NOMO-1 treated with DMSO at 0.1 percent for 48 hours (cell line): ENCODE measurements around the gene ZNF385B.
"Not testable (repeated sequence)": the region's sequence is repeated elsewhere in the genome, so short reads cannot be mapped to it uniquely, and the experiment has no call there.

Source experiments
- DNase-seq: peaks from one replicate; lab custom pipeline; 2025; ENCODE audit not compliant: unreplicated experiment; lab: John Stamatoyannopoulos, UW

Gene ZNF385B

DNA sequence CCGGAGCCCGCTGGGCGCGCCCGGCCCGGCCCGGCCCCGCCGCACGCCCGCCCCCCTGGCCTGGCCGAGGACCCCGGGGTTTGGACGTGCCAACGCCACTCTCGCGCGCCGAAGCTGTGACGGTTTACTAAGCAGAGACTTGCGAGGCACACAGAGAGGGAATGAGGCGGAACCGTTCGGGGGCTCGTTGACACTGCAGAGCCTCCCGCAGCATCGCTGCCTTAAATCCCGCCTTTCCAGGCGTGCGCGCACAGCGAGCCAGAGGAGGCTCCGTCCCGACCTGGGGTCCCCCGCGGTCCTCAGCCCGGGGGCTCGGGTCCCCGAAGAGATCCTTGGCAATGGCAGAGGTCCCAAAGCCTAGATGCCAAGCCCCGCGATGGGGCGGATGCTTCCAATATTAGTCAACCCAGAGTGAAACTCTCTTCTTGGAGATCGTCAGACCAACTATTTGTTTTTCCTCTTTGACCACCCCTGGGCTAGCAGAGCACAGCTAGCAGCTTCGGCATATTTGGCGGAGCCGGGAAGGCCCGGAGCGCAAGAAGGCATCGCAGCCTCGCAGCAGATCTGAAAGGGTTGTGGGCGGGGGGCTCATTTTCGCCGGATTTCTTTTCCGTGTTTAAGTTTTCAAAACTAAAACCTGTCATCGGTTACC, at the start of gene ZNF385B:
Gene ZNF385B, minus strand, starts transcription at position 197 of the 652 bp plus-strand sequence.
- DNase-seq, result no peak

DNA sequence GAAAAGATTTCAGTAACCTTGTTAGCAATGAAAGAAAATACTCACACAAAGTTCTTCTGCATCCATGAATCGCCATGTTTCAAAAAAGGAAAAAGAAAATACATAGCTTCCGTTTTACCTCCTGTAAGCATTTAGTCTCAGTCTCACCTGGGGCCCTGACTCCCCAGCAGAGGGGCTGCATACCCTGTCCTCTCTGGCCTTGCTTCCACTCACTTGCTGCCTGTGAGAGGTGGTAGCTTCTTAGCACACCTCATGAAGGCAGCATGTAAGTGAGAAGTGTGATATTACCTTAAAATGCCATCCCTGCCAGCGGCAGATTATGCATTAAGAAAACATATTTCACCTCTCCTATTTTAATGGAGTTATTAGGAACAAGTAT, 49.3 kb upstream of the ZNF385B start:
- no peak for DNase-seq

DNA sequence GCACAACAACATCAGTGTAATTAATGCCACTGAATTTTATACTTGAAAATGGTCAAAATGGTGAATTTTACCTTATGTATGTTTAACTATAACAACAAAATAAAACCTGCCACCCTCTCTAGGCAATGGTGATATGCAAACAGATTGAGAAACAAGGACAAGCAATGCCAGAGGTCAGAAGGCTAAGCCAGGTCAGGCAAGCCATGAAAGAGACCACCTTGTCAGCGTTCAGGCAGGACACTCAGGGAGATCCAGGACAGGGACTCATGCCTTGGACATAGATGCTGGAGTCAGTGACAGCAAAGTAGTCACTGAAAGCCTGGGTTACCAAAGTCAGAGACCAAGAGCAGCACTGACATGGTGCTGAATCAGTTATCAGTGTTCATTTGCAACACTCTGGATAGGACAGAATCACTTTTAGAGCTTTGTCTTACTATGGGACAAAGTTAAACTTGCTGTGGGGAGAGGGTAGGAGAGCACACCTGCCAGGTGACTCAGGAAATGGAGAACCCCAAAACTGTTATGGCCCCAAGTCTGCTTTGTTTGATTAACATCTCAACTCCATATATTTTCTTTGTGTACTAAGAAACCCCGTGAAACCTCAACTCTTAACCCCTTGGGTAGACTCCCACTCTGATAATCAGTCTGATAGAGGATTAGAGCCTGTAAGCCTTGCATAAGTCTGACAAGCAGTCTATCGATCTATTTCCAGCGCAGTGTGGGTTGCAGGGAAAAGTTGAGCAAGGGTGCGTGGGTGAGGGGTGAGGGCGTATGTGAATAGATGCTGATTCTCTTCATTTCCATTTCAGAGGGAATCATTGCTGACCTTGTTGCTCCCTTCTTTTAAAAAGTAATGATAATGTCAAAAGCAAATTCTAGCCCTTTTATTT, 48.7 kb upstream of the ZNF385B start:
- no peak for DNase-seq

DNA sequence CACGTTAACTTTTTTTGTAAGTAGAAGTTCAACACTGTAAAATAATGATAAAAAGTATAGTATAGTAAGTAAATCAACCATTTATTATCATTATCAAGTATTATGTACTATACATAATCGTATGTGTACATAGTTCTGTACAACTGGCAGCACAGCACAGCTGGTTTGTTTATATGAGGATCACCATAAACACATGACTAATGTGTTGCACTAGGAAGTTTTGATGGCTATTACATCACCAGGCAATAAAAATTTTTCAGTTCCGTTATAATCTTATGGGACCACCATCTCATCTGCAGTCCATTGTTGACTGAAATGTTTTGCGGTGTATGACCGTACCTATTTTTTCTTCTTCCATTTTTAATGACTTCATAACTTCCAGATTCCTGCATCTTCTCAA, 39.2 kb upstream of the ZNF385B start:
- DNase-seq, result no peak

DNA sequence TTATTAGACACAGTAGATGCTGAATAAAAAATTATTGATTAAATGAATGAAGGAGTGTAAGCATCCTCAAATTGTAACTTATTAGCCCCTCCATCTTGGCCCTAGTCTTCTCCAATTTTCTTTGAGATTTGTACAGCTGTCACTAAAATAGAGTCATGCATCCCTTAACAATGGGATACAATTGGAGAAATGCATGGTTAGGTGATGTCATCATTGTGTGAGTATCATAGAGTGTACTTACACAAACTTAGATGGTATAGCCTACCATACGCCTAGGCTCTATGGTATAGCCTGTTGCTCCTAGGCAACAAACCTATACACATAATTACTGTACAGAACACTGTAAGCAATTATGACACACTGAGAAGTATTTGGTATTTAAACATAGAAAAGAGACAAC, 38.3 kb upstream of the ZNF385B start:
- no peak for DNase-seq

DNA sequence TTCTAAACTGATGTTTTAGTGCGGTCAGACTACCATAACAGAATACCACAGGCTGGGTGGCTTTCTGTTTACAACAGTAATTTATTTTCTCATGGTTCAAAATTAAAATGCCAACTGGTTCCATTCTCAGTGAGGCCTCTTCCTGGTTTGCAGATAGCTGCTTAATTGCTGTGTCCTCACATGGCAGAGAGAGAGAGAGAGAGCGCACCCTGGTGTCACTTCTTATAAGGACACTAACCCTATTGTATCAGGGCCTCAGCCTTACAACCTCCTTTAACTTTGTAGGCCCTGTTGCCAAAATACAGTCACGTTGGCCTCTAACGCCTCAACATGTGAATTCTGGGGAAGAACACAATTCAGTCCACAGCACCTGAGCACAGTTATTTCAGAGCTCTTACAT, 37.5 kb upstream of the ZNF385B start:
- DNase-seq, result peak; percentile 20

DNA sequence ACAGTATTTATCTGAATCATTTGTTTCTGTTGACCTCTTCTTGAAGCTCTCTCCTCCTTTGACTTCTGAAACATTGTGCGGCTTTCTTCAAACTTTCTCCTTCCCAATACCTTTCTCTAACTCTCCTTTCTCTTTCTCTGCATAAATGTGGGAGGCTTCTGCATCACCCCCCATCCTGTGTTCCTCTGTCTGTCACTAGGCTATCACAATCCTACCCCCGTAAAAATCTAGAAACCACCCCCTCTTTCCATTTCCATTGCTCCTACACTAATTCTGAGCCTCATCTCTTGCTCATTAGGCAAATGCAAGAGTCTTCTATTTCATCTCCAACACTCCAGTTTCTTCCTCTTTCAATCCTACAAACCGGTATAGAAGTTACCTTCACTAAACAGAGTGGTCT, 32.2 kb upstream of the ZNF385B start:
- no peak for DNase-seq

DNA sequence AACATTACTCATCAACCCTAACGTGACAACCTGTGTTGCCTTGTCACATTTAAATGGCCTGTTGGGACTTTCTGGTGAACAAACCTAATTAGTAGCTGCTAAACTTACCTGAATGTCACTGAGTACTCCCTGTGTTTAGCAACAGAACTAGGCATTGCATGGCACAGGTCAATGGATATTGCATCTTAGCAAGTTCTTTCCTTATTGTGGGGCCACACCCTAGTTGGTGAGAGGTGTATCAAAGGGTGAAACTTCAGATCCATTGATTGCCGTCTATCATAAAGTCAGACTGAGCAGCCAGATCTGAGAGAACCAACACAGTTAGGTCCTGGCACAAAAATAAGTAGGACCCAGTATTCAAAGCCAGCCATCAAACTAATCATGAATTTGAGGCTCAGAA, 29.8 kb upstream of the ZNF385B start:
- no peak for DNase-seq

DNA sequence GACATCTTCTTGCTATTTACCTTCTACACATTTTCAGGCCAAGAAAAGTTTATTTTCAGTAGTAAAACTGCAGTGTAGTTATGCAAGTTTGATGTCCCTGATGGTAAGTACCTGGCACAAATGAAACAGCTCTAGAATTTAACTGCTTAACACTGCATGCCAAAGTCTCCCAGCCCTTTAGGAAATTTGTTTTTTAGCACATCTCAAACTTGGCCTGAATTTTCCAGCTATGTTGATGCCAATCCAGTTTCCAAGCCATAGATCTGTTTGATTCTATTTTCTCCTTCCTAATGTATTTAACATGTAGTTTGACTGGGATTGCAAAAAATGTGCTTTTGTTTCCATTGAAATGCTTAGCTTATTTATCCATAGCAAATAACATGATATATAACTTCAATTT, 29.3 kb upstream of the ZNF385B start:
- DNase-seq, result no peak

DNA sequence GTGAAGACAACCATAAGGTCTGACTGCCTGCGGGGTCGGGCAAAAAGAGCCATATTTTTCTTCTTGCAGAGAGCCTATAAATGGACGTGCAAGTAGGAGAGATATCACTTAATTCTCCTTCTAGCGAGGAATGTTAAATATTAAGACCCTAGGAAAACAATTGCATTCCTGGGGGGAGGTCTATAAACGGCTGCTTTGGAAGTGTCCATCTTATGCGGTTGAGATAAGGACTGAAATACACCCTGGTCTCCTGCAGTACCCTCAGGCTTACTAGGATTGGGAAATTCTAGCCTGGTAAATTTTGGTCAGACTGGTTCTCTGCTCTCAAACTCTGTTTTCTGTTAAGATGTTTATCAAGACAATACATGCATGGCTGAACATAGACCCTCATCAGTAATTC, 27.2 kb upstream of the ZNF385B start:
- DNase-seq, result not testable (repeated sequence)

DNA sequence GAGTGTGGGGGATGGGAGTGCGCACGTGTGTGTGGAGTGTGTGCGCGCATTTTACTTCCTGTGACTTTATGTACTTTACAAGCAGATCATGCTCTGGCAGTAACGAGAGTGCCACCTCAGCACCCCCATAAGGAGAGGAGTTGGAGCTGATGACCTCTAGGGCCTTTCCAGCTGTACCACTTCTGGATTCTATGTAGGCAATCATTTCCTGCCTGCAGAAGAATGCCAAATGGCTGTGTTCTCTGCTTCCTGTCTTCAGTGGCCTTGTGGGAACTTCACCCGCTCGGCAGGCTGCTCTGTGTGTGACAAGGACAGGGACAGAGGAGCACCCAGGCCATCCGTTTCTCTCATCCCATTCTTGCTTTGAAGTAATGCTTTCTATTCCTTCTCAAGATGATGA, 22.8 kb upstream of the ZNF385B start:
- no peak for DNase-seq

DNA sequence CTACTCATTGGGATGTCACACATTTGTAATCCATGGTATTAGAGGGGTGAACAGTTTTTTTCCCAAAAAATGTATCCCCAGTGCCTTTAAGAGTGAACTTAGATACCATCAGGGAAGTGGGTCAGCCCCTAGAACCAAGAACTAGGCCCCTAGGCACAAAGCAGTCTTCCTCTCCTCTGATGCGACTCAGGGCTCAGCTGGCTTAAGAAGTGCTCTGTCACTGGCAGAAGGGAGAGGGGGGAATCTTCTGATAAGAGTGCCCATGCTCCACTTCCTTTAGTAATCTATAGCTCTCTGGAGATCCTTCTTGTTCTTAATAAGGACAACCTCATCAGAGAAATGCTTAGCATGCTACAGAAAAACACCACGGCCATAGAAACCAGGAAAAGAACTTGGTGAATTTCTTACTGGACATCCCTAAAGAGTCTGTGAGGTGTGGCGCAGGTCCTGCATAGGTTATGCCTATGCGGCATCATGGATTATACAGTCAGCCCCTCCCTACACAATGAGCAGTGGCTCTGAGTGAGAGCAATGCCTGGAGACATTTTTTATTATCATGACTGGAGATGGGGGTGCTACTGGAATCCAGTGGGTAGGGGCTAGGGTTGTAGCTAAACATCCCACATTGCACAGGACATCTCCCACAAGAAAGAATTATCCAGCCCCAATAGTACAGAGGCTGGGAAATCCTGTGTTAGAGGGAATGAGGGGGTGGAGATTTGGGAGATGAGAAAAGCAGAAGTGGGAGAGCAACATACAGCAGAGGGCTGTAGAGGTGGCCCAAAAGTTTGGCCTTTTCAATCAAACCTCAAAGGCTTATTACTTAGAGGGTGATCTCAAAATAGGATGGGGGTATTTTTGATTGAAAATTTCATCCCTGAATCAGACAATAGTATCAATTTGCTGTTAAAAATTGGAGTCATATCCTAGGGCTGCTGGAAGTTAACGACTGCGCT, 21.7 kb upstream of the ZNF385B start:
- no peak for DNase-seq

DNA sequence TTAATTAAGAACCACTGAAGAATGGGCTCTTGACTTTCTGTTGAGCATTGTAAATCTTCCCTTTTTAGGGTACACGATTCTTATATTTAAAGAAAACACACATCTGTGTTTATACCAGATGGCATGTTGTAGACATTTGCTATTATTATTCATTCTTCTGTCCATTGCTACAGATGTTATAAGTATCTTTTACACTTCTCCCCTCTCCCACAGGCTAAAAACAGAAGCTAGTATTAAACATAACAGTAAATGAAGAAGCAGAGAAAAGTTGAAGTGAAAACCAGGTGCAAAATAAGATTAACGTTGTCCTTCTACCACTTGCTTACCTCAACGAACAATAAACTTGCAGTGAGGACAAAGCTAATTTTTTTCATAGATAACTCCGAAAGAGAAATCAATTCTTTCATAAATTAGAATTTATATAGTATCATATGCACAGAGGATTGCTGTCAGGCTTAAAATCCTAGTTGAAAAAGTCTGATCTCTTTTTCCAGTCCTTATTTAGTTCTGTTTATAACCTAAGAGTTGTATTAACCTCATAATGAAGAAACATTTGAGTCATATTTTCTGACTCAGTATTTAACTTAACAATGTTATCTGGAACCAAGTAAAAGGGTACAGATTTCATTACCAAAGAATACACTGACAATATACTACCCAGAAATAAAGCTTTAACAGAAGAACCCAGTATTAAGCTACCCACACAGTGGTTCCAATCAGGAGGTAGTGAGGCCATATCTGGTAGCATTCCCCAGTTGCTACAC, 16.4 kb upstream of the ZNF385B start:
- DNase-seq, result no peak

DNA sequence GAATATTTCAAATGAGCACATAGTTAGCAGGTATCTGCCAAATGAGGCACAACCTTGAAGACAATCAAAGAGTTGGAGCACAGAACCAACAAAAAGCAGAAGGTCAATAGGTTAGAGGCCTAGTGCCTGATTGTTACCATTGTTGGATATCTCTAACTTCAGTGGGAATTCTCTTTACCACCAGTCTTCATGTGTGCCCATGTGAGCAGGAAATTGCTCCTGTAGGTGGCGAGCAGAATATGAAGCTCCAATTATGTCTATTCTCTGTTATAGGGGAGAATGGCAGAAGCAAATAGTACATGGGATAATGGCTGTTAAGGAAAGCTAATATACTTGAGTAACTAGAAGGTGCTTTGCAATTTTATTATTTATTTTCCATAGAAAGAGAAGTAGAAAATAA, 14.9 kb upstream of the ZNF385B start:
- DNase-seq, result no peak

DNA sequence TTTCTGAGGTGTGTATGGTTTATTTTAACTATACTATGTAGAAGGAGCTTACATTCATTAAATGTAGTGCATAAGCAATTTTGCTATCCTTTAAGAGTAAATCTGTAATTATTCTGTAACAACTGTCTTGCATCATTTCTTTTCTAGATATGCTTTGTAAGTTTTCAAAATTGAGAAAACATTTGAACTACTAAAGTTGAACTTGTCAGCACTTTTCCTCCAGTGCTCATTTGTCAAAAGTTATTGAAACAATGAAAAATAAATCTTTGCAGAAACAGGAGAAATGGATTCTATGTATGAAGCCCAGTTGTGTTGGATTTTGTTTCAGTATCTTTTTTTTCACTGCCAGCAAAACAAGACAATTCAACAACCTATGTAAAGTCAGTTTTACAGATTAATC, 14.5 kb upstream of the ZNF385B start:
- DNase-seq, result no peak

DNA sequence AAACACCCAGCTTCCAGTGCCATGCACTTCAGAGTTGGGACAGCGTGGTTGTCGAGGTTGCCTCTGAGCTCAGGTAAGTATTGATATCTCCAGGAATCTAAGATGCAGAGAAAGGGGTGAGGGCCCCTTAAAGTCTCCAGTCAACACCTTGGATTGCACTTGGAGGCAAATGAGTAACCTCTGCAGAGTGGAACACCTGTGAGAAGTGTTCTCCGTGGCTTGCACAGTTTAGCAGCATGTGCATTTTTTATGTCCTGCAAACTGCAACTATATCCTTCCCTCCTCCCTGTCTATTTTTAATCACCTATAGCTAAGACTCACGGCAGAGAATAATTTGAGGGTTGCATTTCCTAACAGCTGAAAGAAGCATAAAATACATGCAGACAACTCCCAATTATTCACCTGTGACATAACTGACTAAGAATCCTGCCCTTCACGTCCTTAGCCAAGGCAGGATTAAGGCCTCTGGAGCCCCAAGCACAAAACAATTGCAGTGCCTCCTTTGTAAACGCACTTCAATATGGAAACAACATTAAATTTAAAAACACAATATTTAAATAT, 1.6 kb upstream of the ZNF385B start:
- DNase-seq, result no peak

DNA sequence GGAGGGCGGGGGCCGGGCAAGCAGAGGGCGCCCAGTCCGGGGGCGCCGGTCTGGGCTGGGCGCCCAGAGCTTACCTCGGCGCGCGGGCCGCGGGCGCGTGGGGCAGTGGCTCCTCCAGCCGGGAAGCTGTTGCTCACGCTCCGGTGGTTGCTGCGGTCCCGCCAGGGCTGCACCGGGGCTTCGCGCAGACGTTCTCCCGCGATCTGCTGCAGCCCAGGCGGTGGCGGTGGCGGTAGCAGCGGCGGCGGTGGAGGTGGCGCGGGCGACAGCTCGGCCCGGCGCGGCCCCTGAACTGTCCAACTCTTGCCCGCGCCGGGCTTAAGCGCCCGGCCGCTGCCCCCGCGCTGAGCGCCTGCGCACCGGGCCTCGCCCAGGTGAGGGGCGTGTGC, 391 bp downstream of the ZNF385B start:
- DNase-seq, result no peak

DNA sequence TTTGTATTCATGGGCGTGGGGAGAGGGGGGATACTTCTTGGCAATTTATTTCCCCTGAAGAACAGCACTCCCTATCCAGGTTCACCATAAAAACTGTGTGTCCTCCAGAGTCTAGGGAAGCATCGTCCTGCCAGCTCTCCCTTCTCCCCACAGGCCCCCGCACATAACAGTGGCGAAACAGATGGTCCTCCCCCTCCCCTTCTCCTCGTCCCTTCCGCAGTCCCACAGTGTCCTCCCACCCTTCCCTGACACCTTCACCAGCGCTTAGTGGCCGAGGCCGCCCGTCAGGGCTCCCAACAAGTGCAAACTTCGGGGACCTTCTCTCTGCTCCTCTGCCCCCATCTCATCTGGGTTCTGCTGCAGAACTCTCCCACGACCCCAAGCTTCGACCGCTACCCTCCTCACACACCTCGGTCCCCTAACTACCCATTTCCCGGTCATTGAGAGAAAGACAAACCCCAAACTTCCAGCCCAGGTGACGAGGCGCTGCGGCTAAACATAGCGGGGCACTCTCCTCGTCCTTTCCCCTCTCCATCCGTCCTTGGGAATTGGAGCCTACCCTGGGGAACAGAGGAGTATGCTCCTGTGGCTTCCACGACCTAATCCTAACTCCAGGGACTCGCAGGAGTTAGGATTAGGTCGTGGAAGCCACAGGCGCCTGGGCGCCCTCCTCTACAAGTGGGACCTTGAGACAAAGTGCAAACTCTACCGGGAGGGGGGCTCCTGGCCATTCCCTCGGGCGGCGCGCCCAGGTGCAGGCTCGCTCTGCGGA, 971 bp downstream of the ZNF385B start:
- DNase-seq, result no peak

DNA sequence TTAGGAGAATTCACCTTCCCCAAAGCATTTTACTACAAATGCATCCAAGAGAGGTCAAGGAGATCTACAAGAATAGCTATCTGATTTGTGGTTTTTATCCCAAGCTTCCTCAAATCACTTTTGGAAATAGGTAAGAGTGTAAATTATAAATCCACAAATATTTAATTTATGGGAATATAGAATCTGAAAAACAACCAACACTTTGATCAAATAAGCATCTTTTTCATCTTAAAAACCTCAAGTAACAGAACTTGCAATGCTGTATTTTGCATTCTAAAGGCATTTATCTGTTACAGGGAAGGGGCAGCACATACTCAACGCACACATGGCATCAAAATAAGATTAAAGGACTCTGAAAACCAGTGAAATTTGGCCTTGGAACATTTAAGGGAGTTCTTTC, 1.9 kb downstream of the ZNF385B start:
- DNase-seq, result no peak

DNA sequence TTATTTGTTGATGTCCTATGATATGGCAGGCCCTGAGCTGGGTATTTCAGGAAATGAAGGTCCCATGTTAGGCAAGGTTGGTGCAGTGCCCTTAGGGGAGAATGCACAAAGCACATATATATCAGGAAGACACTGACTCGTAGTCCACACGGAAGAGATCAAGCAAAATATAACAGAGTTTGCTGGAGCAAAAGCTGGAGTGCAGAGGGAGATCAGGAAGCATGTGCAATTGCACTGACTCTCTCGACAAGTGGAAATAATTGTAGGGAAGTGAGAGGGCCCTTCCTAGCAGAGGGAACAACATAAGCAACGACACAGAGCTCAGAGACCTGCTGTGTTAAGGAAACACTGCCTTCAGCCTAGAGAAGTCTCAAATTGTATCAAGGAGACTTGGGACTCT, 4.2 kb downstream of the ZNF385B start:
- DNase-seq, result no peak
